Activated effector memory CD4-positive, alpha-beta T cell treated with Interleukin-2 at 50 U/mL for 16 hours (primary cell): ENCODE measurements around the gene PDE6D.

Experiments
- DNase-seq: peaks from one replicate; pipeline ENCODE4 v3.0.0-alpha.2; 2020

PDE6D gene

DNA sequence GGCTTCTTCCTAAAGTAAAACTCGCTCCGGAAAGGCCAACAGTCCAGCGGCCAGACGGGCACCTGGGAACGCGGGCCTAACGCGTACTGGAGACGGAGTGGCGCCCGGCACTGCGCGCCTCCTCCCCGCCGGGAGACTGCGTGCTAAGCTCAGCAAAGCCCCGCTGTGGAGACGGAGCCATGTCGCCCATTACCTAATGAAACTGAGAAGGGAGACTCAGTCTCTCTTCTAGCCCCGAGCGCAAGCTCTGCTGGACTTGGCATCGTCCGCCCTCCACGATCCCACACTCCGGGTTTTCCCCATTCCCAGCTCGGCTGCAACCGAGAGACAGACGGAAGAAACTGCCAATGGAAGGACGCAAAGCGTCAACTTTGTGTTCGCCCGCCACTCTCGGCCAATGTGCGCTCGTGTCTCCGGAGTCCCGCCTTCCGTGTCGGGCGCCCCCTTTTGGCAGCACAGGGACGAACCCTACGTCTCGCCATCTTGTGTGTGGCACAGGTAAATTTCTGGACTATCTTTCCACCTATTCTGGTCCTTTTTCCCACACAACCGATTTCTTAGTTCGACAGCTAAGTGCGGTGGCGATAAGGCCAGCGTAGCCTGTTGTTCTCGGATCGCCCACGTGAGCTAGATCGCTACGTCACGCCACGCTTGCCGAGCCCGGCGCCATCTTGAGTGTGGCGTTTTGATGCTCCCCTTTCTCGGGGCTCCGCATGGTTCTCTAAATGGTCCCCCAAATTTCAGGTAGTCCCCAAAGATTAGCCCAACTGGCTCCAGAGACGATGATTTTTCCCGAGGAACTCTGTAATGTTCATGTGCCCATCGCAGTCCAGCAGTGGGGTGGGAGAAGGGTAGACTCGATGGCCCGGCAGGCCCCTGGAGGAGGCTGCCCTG is 74.1 kb downstream of the PDE6D start:
- DNase-seq, result peak; percentile 93

DNA sequence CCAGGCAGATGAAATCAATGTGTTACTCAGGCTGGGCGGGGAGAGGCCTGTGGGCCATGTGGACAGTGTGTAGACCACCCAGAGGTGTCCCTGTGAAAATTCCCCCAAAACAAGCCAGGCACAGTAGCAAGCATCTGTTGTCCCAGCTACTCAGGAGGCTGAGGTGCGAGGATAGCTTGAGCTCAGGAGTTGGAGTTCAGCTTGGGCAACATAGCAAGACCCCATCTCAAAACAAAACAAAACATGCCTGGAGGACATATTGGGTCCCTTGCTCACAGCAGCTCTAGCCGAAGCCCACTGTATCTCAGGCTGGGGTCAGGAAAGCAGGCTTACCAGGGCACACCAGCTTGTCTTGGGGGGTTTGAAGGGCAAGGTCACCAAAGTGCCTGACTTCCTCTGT is 77.1 kb downstream of the PDE6D start:
- no peak for DNase-seq

DNA sequence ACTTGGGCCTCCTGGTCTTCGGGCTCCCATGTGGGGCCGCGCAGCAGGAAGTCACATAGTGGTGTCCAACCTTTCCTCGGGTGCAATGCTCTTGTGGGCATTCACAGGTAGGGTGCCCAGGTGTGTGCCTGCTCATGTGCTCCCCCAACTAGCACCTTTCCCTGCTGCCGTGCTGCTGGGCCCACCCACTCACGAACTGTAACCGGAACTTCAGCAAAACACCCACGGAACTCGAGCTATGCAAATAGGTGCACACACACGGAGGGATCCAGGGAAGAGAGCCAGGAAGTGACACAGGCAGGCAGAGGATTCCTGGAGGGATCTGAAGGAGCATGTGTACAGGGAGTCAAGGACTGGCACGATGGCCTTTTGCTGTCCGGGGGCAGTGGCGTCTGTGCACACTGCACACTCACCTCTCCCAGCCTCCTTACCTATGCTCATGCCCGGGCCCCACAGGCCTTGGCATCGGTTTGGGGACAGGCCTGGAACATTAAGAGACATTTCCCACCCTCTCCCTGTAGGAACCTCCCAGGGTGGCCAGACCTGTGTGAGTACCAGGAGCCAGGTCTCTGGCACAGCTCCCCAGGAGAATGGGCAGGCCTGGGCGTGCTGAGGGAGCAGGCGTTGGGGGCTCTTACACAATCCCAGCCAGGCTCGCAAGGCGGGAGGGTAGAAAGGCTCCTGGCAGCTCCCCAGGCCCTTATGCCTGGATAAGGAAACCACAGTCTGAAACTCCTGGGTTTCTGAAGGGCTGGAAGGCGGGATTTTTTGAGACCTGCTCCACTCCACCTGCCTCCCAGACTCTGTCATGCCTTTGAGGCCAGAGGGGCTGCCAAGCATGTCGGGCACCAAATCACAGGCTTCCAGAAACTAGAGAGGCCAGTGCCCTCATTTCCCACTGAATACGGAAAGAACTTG is 79.4 kb downstream of the PDE6D start:
- no peak for DNase-seq

DNA sequence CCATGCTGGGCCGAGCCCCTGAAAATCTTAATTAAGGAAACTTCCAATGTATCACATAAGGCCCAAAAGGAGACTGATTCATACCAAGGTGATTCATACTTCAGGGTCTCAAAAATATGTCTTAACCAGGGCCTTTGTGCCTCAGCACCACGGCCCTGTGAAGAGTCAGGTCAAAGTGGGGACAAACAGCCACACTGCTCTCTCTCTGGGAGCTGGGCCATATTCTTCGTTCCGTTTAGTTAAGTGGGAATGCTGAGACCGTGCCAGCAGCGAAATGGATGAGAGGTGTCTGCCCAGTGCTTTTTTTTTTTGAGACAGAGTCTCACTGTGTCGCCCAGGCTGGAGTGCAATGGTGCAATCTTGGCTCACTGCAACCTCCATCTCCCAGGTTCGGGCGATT is 82.1 kb downstream of the PDE6D start:
- no peak for DNase-seq

DNA sequence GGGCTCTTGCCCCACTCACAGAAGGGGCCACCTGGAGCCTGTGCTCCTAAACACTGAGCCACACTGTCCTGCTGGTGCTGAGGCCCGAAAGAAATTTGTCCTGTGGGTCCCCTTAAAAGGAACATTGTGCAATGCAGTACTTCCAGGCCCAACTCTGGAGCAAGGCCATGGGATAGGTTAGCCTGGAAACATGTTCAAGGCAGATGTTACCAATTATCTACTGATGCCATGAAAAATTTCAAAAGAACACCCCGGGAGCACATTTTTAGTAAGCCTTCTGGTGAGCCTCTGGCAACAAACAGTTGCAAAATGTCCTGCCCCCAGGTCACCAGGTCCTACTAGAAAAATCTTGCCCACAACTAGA is 85.1 kb downstream of the PDE6D start:
- no peak for DNase-seq

DNA sequence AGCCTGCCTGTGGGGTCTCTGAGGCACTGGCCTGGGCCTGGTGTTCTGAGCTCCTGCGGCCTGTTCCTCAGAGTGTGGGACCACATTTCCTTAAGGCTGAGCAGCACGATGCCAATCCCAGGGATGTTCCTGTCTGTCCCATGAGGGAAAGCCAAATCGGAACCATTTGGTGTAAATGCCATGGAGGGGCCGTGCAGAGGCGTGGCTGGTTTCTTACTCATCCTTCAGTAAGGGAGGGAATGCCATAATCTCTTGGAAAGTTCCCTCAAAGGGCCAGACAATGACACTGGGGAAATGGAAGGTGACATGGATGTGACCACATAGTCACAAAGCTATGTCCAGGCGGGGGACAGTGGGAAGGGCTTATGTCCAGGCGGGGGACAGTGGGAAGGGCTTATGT is 87.1 kb downstream of the PDE6D start:
- no peak for DNase-seq

DNA sequence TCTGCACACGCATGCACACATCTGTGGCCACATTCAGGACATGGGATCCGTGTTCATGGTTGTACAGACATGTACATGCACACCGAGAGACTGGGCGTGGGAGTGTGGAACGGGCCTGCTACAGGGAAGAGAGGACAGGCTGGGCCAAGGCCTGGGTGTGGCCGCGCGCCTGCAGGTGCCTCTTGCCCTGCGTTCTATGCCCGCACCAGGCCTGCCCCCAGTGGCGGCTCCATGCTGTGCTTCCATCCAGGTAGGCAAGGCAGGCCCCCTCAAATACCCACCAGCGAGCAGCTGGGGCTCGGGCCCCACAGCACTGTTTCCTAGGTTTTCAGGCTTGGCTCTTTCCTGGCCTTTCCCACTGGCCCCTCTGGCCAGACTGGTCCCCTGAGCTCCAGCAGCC is 88.2 kb downstream of the PDE6D start:
- DNase-seq, result no peak

DNA sequence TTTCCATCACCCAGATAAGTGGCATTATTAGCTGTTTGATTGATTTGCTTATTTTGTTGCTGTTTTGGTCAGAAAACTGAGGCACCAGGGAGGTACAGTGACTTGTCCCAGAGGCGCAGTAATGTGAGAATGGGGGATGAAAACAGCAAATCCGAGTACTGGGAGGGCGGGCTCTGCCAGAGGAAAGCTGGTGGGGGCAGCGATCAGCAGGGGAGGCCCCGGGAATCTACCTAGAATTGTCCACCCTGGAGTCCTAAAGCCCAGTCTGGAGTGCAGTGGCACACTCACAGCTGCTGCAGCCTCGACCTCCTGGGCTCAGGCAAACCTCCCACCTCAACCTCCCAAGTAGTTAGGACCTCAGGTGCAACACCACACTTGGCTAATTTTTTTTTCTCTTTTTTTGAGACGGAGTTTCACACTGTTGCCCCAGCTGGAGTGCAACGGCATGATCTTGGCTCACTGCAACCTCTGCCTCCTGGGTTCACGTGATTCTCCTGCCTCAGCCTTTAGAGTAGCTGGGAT is 89.8 kb downstream of the PDE6D start:
- DNase-seq, result no peak

DNA sequence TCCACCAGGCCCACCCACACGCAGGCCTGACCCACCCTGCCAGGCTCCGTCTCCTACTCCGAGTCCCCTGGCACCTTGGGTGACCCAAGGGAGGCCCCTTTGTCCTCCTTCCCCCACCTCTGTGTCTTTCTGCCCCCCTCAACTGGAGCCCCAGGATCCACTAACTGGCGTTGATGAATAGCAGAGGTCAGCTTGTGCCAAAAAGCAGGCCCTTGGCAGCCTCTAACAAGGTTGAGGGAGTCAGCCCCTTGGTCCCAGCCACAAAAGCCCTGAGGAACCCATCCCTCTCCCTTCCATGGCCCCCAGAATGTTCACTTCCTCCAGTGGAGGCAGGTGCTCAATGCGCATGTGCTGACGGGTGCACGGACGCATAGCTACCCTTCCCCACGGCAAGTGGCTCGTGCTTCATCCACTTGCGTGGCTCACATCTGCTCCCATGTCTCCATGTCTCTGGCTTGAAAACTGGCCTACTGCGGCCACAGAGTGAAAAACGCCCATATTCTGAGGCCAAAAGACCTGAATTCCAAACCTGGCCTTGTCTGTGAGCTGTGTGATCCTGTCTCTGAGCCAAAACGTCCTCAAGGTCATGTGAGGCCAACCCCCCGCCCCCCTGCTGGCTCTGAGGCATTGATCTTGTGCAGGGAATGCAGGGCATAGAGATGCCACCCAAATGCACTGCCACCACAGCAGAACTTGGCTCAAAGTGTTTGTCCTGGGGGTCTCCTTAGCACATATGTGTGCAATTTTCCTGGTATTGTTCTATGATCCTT is 91.8 kb downstream of the PDE6D start:
- DNase-seq, result no peak

DNA sequence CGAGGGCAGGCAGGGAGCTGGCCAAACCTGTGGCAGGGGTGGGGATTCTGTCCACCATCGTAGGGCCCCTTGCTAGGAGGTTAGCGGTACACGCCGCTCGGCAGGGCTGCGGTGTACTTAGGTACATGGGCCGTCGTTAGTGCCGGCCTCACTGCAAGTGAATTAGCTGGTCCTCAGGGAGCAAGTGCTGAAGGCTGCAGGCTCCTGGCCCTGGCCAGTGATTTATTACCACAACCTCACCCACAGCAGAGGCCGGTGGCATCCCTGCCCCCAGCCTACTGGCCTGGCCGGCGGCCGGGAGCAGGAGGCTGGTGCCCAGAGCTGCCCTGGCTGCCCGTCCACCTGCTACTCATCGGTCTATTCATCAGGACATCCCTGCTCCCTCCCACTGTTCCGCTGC is 92.4 kb downstream of the PDE6D start:
- no peak for DNase-seq

DNA sequence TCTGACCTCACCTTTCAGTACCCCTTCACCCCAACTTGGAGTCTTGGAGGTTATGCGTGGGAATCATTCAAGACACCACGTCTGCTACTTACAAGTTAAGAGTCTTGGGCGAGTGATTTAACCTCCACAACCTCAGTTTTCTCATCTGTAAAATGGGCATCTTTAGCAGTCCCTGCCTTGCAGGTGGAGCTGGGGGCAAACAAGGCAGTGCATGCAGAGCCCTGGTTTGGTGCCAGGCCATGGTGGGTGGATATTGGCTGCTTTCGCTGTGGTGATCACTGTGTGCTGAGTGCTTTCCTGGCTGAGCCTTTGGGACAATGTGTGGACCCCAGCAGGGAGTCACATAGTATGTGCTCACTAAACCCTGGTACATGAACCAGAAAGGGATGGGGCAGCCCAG is 93.1 kb downstream of the PDE6D start:
- no peak for DNase-seq

DNA sequence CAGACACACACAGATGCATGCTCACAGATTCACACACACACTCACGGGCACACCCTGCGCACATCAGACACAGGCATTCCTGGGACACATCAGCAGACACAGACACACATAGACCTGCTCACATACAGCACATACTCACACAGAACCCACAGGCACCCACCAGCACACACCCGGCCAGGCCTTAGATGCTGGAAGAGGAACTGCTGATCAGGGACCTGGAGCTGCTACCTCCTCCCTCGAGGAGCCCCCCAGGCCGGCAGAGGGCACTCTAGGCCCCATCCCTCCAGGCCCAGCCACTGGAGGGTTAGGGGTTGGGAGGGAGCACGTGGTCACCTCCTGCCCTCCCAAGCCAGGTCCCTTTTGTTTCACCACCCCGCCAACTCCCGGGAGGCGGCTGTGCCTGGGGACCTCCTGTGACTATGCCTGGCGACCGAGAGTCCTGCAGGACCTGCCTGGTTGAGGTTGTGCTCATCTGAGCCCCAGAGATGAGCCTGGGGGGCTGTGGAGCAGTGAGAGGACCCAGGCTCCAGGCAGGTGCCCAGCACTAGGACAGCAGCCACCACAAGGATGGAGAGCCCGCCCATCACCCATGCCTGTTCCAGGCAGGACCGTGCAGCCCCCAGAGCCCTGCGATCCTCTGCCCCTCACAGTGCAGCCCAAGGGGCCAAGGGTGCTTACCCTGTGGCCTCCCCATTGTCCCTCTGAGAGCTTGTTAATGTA is 93.8 kb downstream of the PDE6D start:
- peak; percentile 51 for DNase-seq

DNA sequence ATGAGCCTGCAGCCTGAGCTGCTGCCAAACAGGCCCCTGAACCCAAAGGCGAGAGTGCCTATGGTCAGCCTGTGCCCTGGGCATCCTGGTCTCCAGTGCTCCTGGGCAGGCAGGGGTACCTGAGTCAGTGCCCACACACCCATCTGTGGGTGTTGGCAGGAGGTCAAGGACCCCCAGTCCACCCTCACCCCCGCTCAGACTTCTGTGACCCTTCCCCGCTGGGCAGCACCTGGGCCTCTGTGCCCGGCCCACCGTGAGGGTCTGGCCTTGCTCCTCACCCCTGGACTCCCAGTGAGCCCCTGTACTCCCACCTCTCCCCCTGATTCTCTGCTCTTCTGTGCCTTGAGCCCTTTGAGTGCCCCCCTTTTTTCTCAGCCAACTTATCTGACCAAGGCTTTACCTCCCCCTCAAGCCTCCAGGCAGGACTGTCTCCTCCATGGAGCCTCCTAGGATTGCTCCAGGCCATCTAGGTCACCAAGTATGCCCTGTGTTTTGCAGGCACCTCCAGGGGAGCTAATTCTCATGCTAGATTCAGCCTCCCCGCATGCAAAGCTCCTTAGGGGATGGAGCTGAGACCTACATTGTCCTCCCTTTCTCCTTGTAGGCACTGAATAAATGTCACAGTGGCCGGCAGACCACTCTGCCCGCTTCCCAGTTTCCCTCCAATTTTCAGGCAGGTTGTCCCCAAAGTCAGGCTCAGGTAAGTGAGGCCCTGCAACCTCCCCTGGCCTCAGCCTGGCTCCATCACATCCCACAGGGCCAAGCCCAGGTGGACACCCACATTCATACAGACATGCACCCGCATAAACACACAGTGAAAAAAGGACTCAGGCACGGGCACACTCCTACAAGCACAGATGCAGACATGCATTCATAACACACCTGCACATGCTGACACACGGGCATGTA is 94.6 kb downstream of the PDE6D start:
- DNase-seq, result no peak

DNA sequence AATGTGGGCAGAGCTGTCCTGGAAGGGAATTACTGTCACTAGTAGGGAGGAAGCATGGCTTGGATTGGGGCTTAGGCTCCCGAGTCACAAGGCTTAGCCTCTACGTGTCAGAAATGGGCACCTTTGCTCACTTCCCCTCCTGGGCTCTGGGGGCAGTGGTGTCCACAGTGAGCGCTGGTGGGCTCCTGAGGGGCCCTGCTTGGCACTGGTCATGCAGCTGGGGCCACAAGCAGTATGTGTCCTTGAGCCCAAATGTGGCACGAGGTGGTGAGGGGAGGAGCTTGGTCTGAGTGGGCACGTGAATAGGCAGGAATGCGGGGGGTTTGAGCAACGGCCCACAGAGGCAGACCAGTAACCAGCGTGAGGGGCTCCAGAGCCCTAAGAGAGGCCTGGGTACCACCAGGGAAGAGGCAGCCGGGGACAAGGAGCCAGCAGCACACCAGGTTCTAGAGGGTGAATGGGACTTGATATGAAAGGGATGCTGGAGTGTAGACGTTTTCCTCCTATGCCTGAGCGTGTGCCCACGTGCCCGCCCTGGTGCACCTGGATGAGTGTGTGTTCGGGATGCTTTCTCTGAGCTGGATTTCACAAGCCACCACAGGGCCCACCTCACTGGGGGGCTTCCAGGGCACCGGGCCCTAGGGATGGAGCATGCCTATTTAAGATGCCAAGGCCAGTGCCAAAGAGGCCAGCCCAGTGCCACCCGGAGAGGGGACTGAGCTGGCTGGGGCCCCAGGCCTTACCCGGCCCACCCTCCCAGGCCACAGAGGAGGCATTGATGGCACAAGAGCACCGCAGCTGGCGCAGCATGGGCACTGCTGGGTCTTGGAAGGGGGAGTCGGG is 95.5 kb downstream of the PDE6D start:
- DNase-seq, result no peak

DNA sequence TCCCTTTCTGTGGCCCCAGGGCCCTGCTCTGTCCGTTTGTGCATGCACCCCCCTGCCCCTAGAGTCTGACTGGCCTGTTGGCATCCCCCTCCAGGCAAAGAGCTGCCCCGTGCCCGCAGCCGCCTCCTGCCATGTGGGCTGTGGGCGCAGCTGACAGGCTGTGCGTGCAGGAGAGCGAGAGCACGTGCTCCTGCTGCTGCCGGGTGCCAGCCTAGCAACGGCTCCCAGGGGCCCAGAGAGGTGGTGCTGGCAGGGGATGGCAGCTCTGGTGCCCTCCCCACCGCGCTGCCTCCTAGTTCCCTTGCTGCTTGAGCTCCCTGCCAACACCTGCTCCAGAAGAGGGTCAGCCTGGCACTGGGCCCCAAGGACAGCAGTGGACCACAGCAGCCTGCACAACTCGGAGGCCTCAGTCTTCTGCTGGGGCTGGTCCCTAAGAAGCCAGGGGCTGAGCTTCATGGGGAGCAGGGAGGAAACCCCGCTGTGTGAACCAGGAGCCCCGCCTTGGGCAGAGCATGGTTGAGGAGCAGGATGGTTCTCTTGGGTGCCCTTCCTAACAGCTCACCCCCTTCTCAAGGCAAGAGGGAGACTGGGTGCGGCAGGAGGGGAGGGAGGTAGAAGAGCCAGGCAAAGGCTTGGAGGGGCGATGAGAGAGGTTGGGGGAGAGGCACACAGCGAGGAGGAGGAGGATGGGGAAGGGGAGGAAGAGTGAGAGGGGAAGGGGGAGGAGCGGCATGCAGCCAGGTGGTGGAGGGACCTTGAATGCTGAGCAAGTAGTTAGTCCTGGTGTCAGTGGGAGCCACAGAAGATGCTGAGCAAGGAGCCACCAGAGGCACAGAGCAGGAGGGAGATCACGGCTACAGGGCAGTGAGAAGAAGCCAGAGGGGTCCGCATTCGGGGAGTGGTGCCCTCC is 96.5 kb downstream of the PDE6D start:
- no peak for DNase-seq

DNA sequence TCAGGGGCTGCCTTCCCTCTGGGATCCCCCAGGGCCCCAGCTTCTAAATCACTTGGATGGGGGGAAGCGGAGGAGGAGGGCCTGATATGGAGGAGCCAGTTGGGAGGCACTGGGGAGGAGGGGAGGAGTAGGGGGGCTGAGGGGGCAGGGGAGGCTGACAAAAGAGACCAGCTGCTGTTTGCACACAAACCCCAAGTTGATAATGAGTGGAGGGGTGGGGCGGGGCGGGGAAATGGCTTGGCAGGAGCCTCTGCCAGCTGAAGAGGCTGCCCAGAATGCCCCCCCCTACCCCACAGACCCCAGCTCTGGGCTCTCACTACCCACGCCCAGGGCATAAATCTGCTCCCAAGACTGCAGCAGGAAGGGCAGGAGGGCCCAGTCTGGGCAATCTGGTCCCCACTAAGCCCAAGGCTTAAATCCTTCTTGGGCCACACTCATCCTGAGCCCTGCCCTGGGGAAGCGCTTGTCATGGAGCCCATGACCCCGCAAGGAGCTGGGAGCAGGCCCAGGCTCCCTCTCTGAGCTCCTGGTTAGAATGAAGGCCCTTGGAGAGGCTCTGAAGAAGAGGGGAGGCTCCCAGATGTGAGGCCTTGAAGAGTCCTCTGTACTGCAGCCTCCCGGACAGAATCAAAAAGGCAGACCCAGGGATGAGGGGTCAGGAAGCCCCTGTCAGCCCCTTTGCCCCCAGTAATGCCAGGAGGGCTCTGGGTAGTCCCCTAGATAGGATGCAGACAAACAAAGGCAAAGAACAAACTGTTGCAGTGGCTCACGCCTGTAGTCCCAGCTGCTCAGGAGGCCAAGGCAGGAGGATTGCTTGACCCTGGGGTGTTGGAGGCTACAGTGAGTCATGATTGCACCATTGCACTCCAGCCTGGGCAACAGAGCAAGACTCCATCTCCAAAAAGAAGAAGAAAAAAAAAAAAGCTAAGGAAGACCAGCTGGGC is 97.5 kb downstream of the PDE6D start:
- DNase-seq, result no peak

DNA sequence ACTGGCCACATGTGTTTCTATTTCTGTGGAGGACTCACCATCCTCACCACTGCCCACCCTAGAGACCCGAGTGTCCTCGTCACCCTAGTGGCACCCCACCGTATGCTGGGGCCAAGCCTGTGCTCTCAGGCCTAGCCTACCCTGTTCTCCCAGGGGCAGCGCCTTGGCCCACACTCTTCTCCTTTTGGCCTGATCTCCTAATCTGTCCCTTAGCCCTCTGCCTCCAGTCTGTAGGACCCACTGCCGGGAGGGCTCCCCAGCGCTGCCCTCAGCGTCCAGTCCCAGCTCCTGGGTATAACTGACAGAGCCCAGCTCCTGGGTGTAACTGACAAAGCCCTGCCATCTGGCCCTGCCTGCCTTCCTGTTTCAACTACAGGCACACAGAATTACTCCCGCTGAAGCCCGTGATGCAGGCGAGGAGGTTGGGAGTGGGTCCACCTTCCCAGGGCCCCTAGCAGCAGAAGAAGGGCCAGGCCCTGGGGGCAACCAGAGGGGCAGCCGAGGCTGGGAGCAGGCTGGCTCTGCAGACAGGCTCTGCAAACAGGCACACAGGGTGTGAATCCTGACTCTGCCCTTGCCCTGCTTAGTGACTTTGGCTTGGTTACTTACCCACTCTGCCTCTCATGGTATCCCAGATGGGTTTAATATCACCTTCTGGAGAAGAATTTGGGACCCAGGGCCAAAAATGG is 98.3 kb downstream of the PDE6D start:
- no peak for DNase-seq
